Measurements from ENCODE around the gene NANOG.
"Not testable (repeated sequence)": the region's sequence is repeated elsewhere in the genome, so short reads cannot be mapped to it uniquely, and the experiment has no call there.

NANOG gene

GRCh38 chr12:7788294-7788660 lies 925 bp upstream of the NANOG start:
- H3K4me1 Mint-ChIP-seq, result no peaks in the 10 kb centered on the region
- no peaks in the 10 kb centered on the region for H3K9me3 Mint-ChIP-seq
- H3K27ac Mint-ChIP-seq, result no peak overlapping the region
- no peaks in the 10 kb centered on the region for H3K36me3 Mint-ChIP-seq
- no peak overlapping the region for H3K4me3 Mint-ChIP-seq
- H3K27me3 Mint-ChIP-seq, result no peaks in the 10 kb centered on the region

- no peaks in the 10 kb centered on the region for H3K9me3 Mint-ChIP-seq
- H3K4me1 Mint-ChIP-seq, result no peaks in the 10 kb centered on the region
- H3K4me3 Mint-ChIP-seq, result no peak overlapping the region
- H3K27me3 Mint-ChIP-seq, result no peaks in the 10 kb centered on the region
- no peaks in the 10 kb centered on the region for H3K36me3 Mint-ChIP-seq
- H3K27ac Mint-ChIP-seq, result no peak overlapping the region
Observed at GRCh38 chr12:7793211-7793610, 4.0 kb downstream of the NANOG start.

GRCh38 chr12:7797269-7797668 lies 8.1 kb downstream of the NANOG start:
- not testable (repeated sequence) for H3K9me3 Mint-ChIP-seq, H3K4me1 Mint-ChIP-seq, H3K36me3 Mint-ChIP-seq, H3K27me3 Mint-ChIP-seq, H3K27ac Mint-ChIP-seq, H3K4me3 Mint-ChIP-seq

GRCh38 chr12:7797698-7798398 lies 8.6 kb downstream of the NANOG start:
- no peaks in the 10 kb centered on the region for H3K27me3 Mint-ChIP-seq
- no peaks in the 10 kb centered on the region for H3K36me3 Mint-ChIP-seq
- H3K9me3 Mint-ChIP-seq, result no peaks in the 10 kb centered on the region
- H3K4me3 Mint-ChIP-seq, result no peak overlapping the region
- H3K27ac Mint-ChIP-seq, result no peak overlapping the region
- H3K4me1 Mint-ChIP-seq, result no peaks in the 10 kb centered on the region

- H3K4me3 Mint-ChIP-seq, H3K4me1 Mint-ChIP-seq, H3K9me3 Mint-ChIP-seq, H3K27me3 Mint-ChIP-seq, H3K36me3 Mint-ChIP-seq, H3K27ac Mint-ChIP-seq: not testable (repeated sequence)
Observed at GRCh38 chr12:7798750-7799308, 9.6 kb downstream of the NANOG start.

GRCh38 chr12:7801460-7801859 lies 12.3 kb downstream of the NANOG start:
- H3K4me1 Mint-ChIP-seq, result no peaks in the 10 kb centered on the region
- no peaks in the 10 kb centered on the region for H3K27me3 Mint-ChIP-seq
- no peak overlapping the region for H3K4me3 Mint-ChIP-seq
- no peaks in the 10 kb centered on the region for H3K9me3 Mint-ChIP-seq
- H3K27ac Mint-ChIP-seq, result no peak overlapping the region
- H3K36me3 Mint-ChIP-seq, result no peaks in the 10 kb centered on the region

- H3K36me3 Mint-ChIP-seq, H3K27ac Mint-ChIP-seq, H3K4me3 Mint-ChIP-seq, H3K27me3 Mint-ChIP-seq, H3K9me3 Mint-ChIP-seq, H3K4me1 Mint-ChIP-seq: not testable (repeated sequence)
Observed at GRCh38 chr12:7806319-7806718, 17.1 kb downstream of the NANOG start.

GRCh38 chr12:7806863-7807487 lies 17.8 kb downstream of the NANOG start:
- Mint-ChIP-seq H3K27me3 (no peaks in the 10 kb centered on the region), H3K4me3 (no peak overlapping the region), H3K9me3 (no peaks in the 10 kb centered on the region), H3K4me1 (no peaks in the 10 kb centered on the region), H3K27ac (no peak overlapping the region), H3K36me3 (no peaks in the 10 kb centered on the region)

GRCh38 chr12:7825754-7826153 lies 36.6 kb downstream of the NANOG start:
- H3K27ac Mint-ChIP-seq, H3K9me3 Mint-ChIP-seq, H3K4me3 Mint-ChIP-seq, H3K27me3 Mint-ChIP-seq, H3K4me1 Mint-ChIP-seq, H3K36me3 Mint-ChIP-seq: not testable (repeated sequence)

GRCh38 chr12:7829737-7830136 lies 40.5 kb downstream of the NANOG start:
- not testable (repeated sequence) for H3K9me3 Mint-ChIP-seq, H3K27me3 Mint-ChIP-seq, H3K4me3 Mint-ChIP-seq, H3K4me1 Mint-ChIP-seq, H3K27ac Mint-ChIP-seq, H3K36me3 Mint-ChIP-seq

- Mint-ChIP-seq H3K27me3 (no peaks in the 10 kb centered on the region), H3K4me1 (no peaks in the 10 kb centered on the region), H3K4me3 (no peak overlapping the region), H3K27ac (no peak overlapping the region), H3K9me3 (no peaks in the 10 kb centered on the region), H3K36me3 (no peaks in the 10 kb centered on the region)
Observed at GRCh38 chr12:7832059-7832696, 43.0 kb downstream of the NANOG start.

GRCh38 chr12:7833201-7833600 lies 44.0 kb downstream of the NANOG start:
- H3K36me3 Mint-ChIP-seq, H3K4me3 Mint-ChIP-seq, H3K27ac Mint-ChIP-seq, H3K9me3 Mint-ChIP-seq, H3K4me1 Mint-ChIP-seq, H3K27me3 Mint-ChIP-seq: not testable (repeated sequence)

GRCh38 chr12:7833831-7834230 lies 44.6 kb downstream of the NANOG start:
- Mint-ChIP-seq H3K4me3 (no peak overlapping the region), H3K36me3 (no peaks in the 10 kb centered on the region), H3K4me1 (no peaks in the 10 kb centered on the region), H3K9me3 (no peaks in the 10 kb centered on the region), H3K27me3 (no peaks in the 10 kb centered on the region), H3K27ac (no peak overlapping the region)

- H3K27me3 Mint-ChIP-seq, result no peaks in the 10 kb centered on the region
- no peaks in the 10 kb centered on the region for H3K4me1 Mint-ChIP-seq
- no peaks in the 10 kb centered on the region for H3K9me3 Mint-ChIP-seq
- H3K27ac Mint-ChIP-seq, result no peak overlapping the region
- no peak overlapping the region for H3K4me3 Mint-ChIP-seq
- no peaks in the 10 kb centered on the region for H3K36me3 Mint-ChIP-seq
Observed at GRCh38 chr12:7834701-7835100, 45.5 kb downstream of the NANOG start.

- Mint-ChIP-seq H3K9me3 (no peaks in the 10 kb centered on the region), H3K36me3 (no peaks in the 10 kb centered on the region), H3K4me3 (no peak overlapping the region), H3K27me3 (no peaks in the 10 kb centered on the region), H3K4me1 (no peaks in the 10 kb centered on the region), H3K27ac (no peak overlapping the region)
Observed at GRCh38 chr12:7835116-7835515, 45.9 kb downstream of the NANOG start.

- H3K36me3 Mint-ChIP-seq, result no peaks in the 10 kb centered on the region
- H3K27me3 Mint-ChIP-seq, result no peaks in the 10 kb centered on the region
- H3K9me3 Mint-ChIP-seq, result no peaks in the 10 kb centered on the region
- H3K4me1 Mint-ChIP-seq, result no peaks in the 10 kb centered on the region
- no peak overlapping the region for H3K4me3 Mint-ChIP-seq
- no peak overlapping the region for H3K27ac Mint-ChIP-seq
Observed at GRCh38 chr12:7835766-7836165, 46.6 kb downstream of the NANOG start.

Data from activated naive CD4-positive, alpha-beta T cell treated with anti-CD3 and anti-CD28 coated beads, Interleukin-2, amount 50 U/mL, for 24 hours (primary cell).